ENCODE measurements around the gene GCDH. TPM values are rescaled to one million over a fixed set of nuclear protein-coding genes. Genes with fewer than 3 reads are reported as not detected.

The GCDH gene
- total and polyA plus RNA-seq, 3 donors from 2014 or later, result 11.0 to 32.1 (median 30.5) TPM

DNA sequence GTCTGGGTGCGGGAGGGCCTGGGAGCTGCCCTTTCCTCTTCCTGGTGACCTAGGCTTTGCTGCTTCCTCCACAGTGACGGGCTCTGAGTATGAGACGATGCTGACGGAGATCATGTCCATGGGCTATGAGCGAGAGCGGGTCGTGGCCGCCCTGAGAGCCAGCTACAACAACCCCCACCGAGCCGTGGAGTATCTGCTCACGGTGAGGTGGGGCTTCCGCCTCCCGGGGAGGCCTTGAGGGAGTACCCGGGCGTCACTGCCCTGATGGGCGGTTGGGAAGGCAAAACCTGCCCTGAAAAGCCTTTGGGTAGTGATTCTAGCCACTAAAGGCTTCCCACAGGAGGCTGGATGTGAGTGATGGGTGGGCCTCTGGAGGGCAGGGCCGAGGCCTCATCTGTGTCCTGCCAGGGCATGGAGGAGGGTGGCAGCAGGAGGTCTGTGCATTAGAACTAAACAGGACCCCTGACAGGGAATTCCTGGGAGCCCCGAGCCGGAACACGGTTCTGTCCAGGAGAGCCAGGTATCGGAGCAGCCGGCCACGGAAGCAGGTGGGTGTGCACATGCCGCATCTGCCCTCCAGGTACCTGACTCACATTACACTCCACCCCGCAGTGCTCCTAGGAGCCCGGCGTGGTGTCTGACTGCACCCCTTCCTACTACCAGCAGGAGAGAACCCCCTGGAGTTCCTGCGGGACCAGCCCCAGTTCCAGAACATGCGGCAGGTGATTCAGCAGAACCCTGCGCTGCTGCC lies 57.8 kb downstream of the GCDH start:
- TF ChIP-seq, protein P1, sequence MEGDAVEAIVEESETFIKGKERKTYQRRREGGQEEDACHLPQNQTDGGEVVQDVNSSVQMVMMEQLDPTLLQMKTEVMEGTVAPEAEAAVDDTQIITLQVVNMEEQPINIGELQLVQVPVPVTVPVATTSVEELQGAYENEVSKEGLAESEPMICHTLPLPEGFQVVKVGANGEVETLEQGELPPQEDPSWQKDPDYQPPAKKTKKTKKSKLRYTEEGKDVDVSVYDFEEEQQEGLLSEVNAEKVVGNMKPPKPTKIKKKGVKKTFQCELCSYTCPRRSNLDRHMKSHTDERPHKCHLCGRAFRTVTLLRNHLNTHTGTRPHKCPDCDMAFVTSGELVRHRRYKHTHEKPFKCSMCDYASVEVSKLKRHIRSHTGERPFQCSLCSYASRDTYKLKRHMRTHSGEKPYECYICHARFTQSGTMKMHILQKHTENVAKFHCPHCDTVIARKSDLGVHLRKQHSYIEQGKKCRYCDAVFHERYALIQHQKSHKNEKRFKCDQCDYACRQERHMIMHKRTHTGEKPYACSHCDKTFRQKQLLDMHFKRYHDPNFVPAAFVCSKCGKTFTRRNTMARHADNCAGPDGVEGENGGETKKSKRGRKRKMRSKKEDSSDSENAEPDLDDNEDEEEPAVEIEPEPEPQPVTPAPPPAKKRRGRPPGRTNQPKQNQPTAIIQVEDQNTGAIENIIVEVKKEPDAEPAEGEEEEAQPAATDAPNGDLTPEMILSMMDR (IDR thresholded peaks at IDR 0.05), result no peak
- no peak for TF ChIP-seq POLR2A (IDR thresholded peaks at IDR 0.05)
- Histone ChIP-seq H3K4me3 (no peak overlapping the region), H3K4me1 (peaks cover 17% of the 10 kb centered on the region), H3K36me3 (ENCODE audit: low read depth, missing control alignments) (no peaks in the 10 kb centered on the region), H3K27me3 (no peaks in the 10 kb centered on the region), H3K27ac (no peak overlapping the region), H3K9me3 (no peaks in the 10 kb centered on the region)
- intact Hi-C loops (cut with DNase I; ENCODE audit: low total_unique reads), result no loop called here
- no peak for DNase-seq
- 89 to 93% methylated on average over 18 to 26 of the region's 30 CpGs for WGBS, 2 donors

Small RNA genes within 50 kb of the gene (microRNA-seq; reads per million reads assigned to microRNA genes)
- gene MIR5695 (ENCODE audit: borderline number of aligned reads in 2 of 2, borderline replicate concordance in 1 of 2), result 0.69 to 0.70 reads per million in 2 donors
- gene MIR6515 (ENCODE audit: borderline number of aligned reads in 2 of 2, borderline replicate concordance in 1 of 2), result 0 to 3.5 reads per million in 2 donors
- gene MIR6794 (ENCODE audit: borderline number of aligned reads in 2 of 2, borderline replicate concordance in 1 of 2), result 0 to 0.70 reads per million in 2 donors

Small RNA genes within 50 kb of the gene (small RNA-seq; reads per million reads assigned to genes)
- gene MIR5695 (0 reads per million in 2 donors), gene MIR6515 (0 reads per million in 2 donors), gene MIR6794 (0 reads per million in 2 donors)

Other genes starting within 250 kb of the GCDH start
- 10 to 100 TPM; 29.7 to 30.6 TPM for gene MAN2B1, start 224.4 kb upstream of the GCDH start, total RNA-seq
- 45.7 TPM for gene MAN2B1, start 224.4 kb upstream of the GCDH start, polyA plus RNA-seq (ENCODE audit: insufficient read depth, low read depth, low replicate concordance)
- gene WDR83, start 224.4 kb upstream of the GCDH start, total RNA-seq, result 10 to 100 TPM; 15.8 to 18.3 TPM
- 23.2 TPM for gene WDR83, start 224.4 kb upstream of the GCDH start, polyA plus RNA-seq (ENCODE audit: insufficient read depth, low read depth, low replicate concordance)
- gene DHPS, start 209.3 kb upstream of the GCDH start, total RNA-seq, result 100 to 1,000 TPM in 1 of 2 donors, 10 to 100 TPM in 1; 85.9 to 119 TPM
- 50.2 TPM for gene DHPS, start 209.3 kb upstream of the GCDH start, polyA plus RNA-seq (ENCODE audit: insufficient read depth, low read depth, low replicate concordance)
- gene GNG14, start 203.2 kb upstream of the GCDH start, total RNA-seq, result 1 to 10 TPM in 1 of 2 donors, not detected in 1; 4.5 TPM
- not detected for gene GNG14, start 203.2 kb upstream of the GCDH start, polyA plus RNA-seq (ENCODE audit: insufficient read depth, low read depth, low replicate concordance)
- gene FBXW9, start 194.5 kb upstream of the GCDH start, total RNA-seq, result 10 to 100 TPM; 20.5 to 23.3 TPM
- 27.4 TPM for gene FBXW9, start 194.5 kb upstream of the GCDH start, polyA plus RNA-seq (ENCODE audit: insufficient read depth, low read depth, low replicate concordance)
- 100 to 1,000 TPM; 110 to 129 TPM for gene TNPO2, start 167.2 kb upstream of the GCDH start, total RNA-seq
- 103 TPM for gene TNPO2, start 167.2 kb upstream of the GCDH start, polyA plus RNA-seq (ENCODE audit: insufficient read depth, low read depth, low replicate concordance)
- 100 to 1,000 TPM; 244 to 329 TPM for gene TRIR, start 156.5 kb upstream of the GCDH start, total RNA-seq
- gene TRIR, start 156.5 kb upstream of the GCDH start, polyA plus RNA-seq (ENCODE audit: insufficient read depth, low read depth, low replicate concordance), result 158 TPM
- 100 to 1,000 TPM in 1 of 2 donors, 10 to 100 TPM in 1; 89.3 to 109 TPM for gene GET3, start 153.7 kb upstream of the GCDH start, total RNA-seq
- gene GET3, start 153.7 kb upstream of the GCDH start, polyA plus RNA-seq (ENCODE audit: insufficient read depth, low read depth, low replicate concordance), result 134 TPM
- under 1 TPM; 0.50 to 0.87 TPM for gene BEST2, start 139.4 kb upstream of the GCDH start, total RNA-seq
- gene BEST2, start 139.4 kb upstream of the GCDH start, polyA plus RNA-seq (ENCODE audit: insufficient read depth, low read depth, low replicate concordance), result not detected
- 10 to 100 TPM; 54.4 to 63.4 TPM for gene HOOK2, start 115.6 kb upstream of the GCDH start, total RNA-seq
- 30.0 TPM for gene HOOK2, start 115.6 kb upstream of the GCDH start, polyA plus RNA-seq (ENCODE audit: insufficient read depth, low read depth, low replicate concordance)
- 100 to 1,000 TPM in 1 of 2 donors, 10 to 100 TPM in 1; 75.9 to 143 TPM for gene JUNB, start 99.7 kb upstream of the GCDH start, total RNA-seq
- 54.5 TPM for gene JUNB, start 99.7 kb upstream of the GCDH start, polyA plus RNA-seq (ENCODE audit: insufficient read depth, low read depth, low replicate concordance)
- 100 to 1,000 TPM in 1 of 2 donors, 10 to 100 TPM in 1; 72.1 to 117 TPM for gene PRDX2, start 89.4 kb upstream of the GCDH start, total RNA-seq
- gene PRDX2, start 89.4 kb upstream of the GCDH start, polyA plus RNA-seq (ENCODE audit: insufficient read depth, low read depth, low replicate concordance), result 87.1 TPM
- gene THSD8, start 89.1 kb upstream of the GCDH start, total RNA-seq, result 10 to 100 TPM in 1 of 2 donors, 1 to 10 TPM in 1; 3.0 to 14.0 TPM
- gene THSD8, start 89.1 kb upstream of the GCDH start, polyA plus RNA-seq (ENCODE audit: insufficient read depth, low read depth, low replicate concordance), result 27.9 TPM
- 10 to 100 TPM; 15.7 to 18.6 TPM for gene RNASEH2A, start 84.6 kb upstream of the GCDH start, total RNA-seq
- 14.1 TPM for gene RNASEH2A, start 84.6 kb upstream of the GCDH start, polyA plus RNA-seq (ENCODE audit: insufficient read depth, low read depth, low replicate concordance)
- 1 to 10 TPM; 3.8 to 5.1 TPM for gene RTBDN, start 56.6 kb upstream of the GCDH start, total RNA-seq
- 3.7 TPM for gene RTBDN, start 56.6 kb upstream of the GCDH start, polyA plus RNA-seq (ENCODE audit: insufficient read depth, low read depth, low replicate concordance)
- gene MAST1, start 52.6 kb upstream of the GCDH start, total RNA-seq, result 1 to 10 TPM; 8.5 to 9.0 TPM
- gene MAST1, start 52.6 kb upstream of the GCDH start, polyA plus RNA-seq (ENCODE audit: insufficient read depth, low read depth, low replicate concordance), result 11.7 TPM
- 10 to 100 TPM in 1 of 2 donors, 1 to 10 TPM in 1; 9.0 to 17.4 TPM for gene DNASE2, start 9.7 kb upstream of the GCDH start, total RNA-seq
- 17.7 TPM for gene DNASE2, start 9.7 kb upstream of the GCDH start, polyA plus RNA-seq (ENCODE audit: insufficient read depth, low read depth, low replicate concordance)
- gene KLF1, start 4.0 kb upstream of the GCDH start, total RNA-seq, result under 1 TPM; 0.24 to 0.31 TPM
- not detected for gene KLF1, start 4.0 kb upstream of the GCDH start, polyA plus RNA-seq (ENCODE audit: insufficient read depth, low read depth, low replicate concordance)
- gene SYCE2, start 28.1 kb downstream of the GCDH start, total RNA-seq, result 10 to 100 TPM; 12.3 to 20.4 TPM
- 61.1 TPM for gene SYCE2, start 28.1 kb downstream of the GCDH start, polyA plus RNA-seq (ENCODE audit: insufficient read depth, low read depth, low replicate concordance)
- gene FARSA, start 42.6 kb downstream of the GCDH start, total RNA-seq, result 10 to 100 TPM; 53.8 to 65.3 TPM
- 55.1 TPM for gene FARSA, start 42.6 kb downstream of the GCDH start, polyA plus RNA-seq (ENCODE audit: insufficient read depth, low read depth, low replicate concordance)
- 100 to 1,000 TPM; 389 to 467 TPM for gene CALR, start 47.4 kb downstream of the GCDH start, total RNA-seq
- gene CALR, start 47.4 kb downstream of the GCDH start, polyA plus RNA-seq (ENCODE audit: insufficient read depth, low read depth, low replicate concordance), result 538 TPM
- 100 to 1,000 TPM; 114 to 136 TPM for gene RAD23A, start 54.7 kb downstream of the GCDH start, total RNA-seq
- 174 TPM for gene RAD23A, start 54.7 kb downstream of the GCDH start, polyA plus RNA-seq (ENCODE audit: insufficient read depth, low read depth, low replicate concordance)
- 10 to 100 TPM; 32.2 to 39.8 TPM for gene GADD45GIP1, start 66.1 kb downstream of the GCDH start, total RNA-seq
- gene GADD45GIP1, start 66.1 kb downstream of the GCDH start, polyA plus RNA-seq (ENCODE audit: insufficient read depth, low read depth, low replicate concordance), result 21.6 TPM
- 1 to 10 TPM; 1.4 to 2.8 TPM for gene DAND5, start 78.4 kb downstream of the GCDH start, total RNA-seq
- 0.16 TPM for gene DAND5, start 78.4 kb downstream of the GCDH start, polyA plus RNA-seq (ENCODE audit: insufficient read depth, low read depth, low replicate concordance)
- gene NFIX, start 104.3 kb downstream of the GCDH start, total RNA-seq, result 10 to 100 TPM; 51.7 to 62.4 TPM
- gene NFIX, start 104.3 kb downstream of the GCDH start, polyA plus RNA-seq (ENCODE audit: insufficient read depth, low read depth, low replicate concordance), result 47.4 TPM
- 10 to 100 TPM; 15.9 to 35.8 TPM for gene LYL1, start 211.7 kb downstream of the GCDH start, total RNA-seq
- 21.9 TPM for gene LYL1, start 211.7 kb downstream of the GCDH start, polyA plus RNA-seq (ENCODE audit: insufficient read depth, low read depth, low replicate concordance)
- 10 to 100 TPM; 44.8 to 50.0 TPM for gene TRMT1, start 225.6 kb downstream of the GCDH start, total RNA-seq
- gene TRMT1, start 225.6 kb downstream of the GCDH start, polyA plus RNA-seq (ENCODE audit: insufficient read depth, low read depth, low replicate concordance), result 35.9 TPM
- gene NACC1, start 227.1 kb downstream of the GCDH start, total RNA-seq, result 100 to 1,000 TPM in 1 of 2 donors, 10 to 100 TPM in 1; 75.9 to 102 TPM
- 38.2 TPM for gene NACC1, start 227.1 kb downstream of the GCDH start, polyA plus RNA-seq (ENCODE audit: insufficient read depth, low read depth, low replicate concordance)